GM13976 (cell line): ENCODE data around the gene LRCH4.

Source experiments
- DNase-seq: peaks from one replicate; pipeline ENCODE4 v3.0.0; 2012; ENCODE audit warnings: low spot score
- in situ Hi-C: fragments of 300-500 bp; cut with MboI; formaldehyde crosslinking; loops from one replicate; pipeline ENCODE4 v1.12.0; 2022; ENCODE audit warnings: low sequenced_read_pairs, mixed read lengths, inconsistent platforms; ENCODE audit not compliant: unreplicated experiment
- TF ChIP-seq, protein P1 (sequence below): IDR thresholded peaks from 2 replicates; pipeline ENCODE4 v1.5.1; 2012; ENCODE audit warnings: borderline replicate concordance, mild to moderate bottlenecking; ENCODE audit not compliant: insufficient read depth; ENCODE audit errors: extremely low read depth, missing control alignments, control extremely low read depth

The LRCH4 gene

DNA sequence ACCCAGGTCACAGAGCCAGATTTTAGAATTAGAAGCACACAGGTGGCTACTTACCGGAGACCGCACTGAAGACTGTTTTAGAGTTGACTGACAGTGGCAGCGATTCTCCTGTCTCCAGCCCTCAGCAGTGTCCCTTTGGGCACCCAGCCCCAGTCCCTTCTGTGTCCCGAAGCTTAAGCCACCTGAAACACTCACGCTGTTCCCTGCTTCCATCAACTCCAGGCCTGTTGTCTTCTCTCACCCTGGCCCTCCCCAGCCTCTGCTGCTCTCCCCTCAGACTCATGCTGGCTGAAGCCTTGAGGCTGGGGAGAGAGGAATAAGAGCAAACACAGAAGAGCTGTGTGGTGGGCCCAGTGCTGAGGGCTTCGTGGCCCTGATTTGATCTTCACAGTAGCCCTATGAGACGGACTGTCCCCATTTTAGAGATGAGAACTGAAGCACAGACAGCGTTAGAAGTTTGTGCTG is 22.8 kb downstream of the LRCH4 start:
- in situ Hi-C loops: loop anchor here (25.0 kb wide), 1 partner anchor 101 kb away; the partner anchor contains the start of gene SPACDR
- DNase-seq: no peak
- TF ChIP-seq, protein P1, sequence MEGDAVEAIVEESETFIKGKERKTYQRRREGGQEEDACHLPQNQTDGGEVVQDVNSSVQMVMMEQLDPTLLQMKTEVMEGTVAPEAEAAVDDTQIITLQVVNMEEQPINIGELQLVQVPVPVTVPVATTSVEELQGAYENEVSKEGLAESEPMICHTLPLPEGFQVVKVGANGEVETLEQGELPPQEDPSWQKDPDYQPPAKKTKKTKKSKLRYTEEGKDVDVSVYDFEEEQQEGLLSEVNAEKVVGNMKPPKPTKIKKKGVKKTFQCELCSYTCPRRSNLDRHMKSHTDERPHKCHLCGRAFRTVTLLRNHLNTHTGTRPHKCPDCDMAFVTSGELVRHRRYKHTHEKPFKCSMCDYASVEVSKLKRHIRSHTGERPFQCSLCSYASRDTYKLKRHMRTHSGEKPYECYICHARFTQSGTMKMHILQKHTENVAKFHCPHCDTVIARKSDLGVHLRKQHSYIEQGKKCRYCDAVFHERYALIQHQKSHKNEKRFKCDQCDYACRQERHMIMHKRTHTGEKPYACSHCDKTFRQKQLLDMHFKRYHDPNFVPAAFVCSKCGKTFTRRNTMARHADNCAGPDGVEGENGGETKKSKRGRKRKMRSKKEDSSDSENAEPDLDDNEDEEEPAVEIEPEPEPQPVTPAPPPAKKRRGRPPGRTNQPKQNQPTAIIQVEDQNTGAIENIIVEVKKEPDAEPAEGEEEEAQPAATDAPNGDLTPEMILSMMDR: no peak

DNA sequence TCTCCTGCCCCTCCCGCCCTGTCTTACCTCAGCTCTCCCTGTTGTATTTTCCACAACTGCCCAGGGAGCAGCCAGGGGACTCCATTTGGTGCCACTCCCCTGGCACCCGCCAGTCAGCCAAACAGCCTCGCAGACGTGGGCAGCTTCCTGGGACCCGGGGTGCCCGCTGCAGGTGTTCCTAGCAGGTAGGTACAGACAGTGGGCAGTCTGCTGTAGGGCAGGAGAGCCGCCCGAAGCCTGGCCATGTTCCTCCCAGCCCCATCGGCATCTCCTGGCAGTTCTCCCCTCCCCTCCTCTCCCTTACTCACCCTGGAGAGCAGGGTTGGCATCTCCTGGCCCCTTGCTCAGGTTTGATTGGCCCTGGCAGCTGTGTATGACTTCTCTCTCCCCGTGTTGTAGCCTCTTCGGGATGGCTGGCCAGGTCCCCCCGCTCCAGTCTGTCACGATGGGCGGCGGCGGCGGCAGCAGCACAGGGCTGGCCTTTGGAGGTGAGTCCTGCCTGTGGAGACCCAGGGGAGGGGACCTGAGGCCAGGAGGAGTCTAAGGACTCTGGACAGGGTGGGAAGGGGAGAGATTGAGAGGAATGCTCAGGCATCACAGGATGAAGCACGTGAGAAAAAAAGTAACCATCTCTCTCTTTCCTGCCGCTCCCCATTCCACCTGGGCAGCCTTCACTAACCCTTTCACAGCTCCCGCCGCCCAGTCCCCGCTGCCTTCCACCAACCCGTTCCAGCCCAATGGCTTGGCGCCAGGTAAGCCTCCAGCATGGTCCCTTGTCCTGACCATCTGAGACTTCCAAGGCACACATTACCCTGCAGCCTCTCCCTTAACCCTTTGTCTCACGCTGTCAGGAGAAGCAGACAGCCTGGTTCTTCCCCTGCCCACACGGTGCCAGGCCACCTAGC is 23.5 kb downstream of the LRCH4 start:
- TF ChIP-seq, protein P1: no peak
- DNase-seq: no peak
- in situ Hi-C loops: loop anchor here (25.0 kb wide), 1 partner anchor 100 kb away; the partner anchor contains the start of gene SPACDR

DNA sequence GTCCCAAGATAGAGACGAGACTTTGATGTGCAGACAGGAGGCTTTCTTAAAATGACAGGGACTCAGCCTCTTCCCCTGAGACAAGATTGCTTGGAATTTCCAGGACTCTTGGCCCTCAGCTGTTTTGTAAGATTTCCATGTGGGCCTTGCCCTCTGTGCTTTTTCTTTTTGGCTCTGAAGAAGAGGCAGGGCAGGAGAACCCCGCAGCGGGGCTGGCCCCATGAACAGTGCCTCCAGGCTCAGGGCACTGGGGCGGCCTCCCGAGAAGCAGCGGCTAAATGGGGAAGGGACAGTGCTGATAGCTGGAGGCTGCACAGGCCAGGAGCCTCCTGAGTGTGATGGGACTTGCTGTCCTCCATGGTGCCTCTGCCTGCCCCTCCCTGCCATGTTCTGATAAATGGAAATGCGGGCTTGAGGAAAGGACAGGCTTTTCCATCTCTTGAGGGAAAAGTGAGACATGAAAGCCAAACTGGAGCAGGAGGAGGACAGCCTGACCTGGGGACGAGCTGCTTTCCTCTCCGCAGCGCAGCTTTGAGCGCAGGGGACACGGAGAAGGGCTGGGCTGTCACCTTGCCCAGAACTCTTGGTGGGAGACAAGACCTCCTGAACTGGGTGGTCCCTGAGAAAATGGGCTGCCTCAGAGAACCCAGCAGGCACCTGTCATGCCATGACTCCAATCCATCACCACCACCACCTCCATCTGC is 24.3 kb downstream of the LRCH4 start:
- DNase-seq: no peak
- in situ Hi-C loops: loop anchor here (25.0 kb wide), 1 partner anchor 99 kb away; the partner anchor contains the start of gene SPACDR
- TF ChIP-seq, protein P1: no peak

DNA sequence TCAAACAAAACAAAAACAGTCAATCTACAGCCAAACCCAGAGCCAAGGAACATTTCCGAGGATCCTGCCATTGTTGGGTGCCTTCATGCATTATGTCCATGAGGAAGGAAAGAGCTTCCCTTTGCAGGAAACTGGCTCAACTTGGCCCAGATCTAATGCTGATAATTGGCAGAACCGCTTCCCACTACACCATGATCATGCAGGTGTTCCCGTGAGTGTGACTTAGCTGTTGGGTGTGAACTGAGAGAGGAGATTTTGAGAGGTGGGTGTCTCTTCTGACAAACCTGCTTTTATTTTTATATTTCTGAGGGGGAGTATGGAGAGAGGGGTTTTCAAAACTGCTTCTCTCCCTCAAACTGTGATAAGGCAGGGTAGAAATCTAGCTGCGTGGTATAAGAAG is 26.8 kb downstream of the LRCH4 start:
- TF ChIP-seq, protein P1: no peak
- DNase-seq: no peak
- in situ Hi-C loops: loop anchor here (25.0 kb wide), 1 partner anchor 97 kb away; the partner anchor contains the start of gene SPACDR

DNA sequence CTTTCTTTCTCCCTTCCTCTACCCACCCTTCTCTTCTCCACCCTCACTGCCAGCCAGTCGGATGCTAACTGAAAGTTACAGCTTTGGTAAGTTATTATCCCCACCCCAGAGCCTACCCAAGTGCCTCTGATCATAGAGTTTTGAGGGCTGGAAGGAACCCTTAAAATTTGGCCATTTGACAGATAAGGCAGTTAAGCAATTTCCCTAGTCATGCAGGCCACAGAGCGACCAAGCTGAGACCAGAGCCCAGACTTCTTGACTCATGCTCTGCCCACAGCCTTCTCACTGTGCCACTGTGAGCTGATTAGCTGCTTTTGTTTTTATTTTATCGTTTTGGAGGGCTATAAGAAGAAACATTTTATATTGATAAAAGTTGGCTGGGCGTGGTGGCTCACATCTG is 29.4 kb downstream of the LRCH4 start:
- TF ChIP-seq, protein P1: no peak
- in situ Hi-C loops: loop anchor here (25.0 kb wide), 1 partner anchor 94 kb away; the partner anchor contains the start of gene SPACDR
- DNase-seq: no peak

DNA sequence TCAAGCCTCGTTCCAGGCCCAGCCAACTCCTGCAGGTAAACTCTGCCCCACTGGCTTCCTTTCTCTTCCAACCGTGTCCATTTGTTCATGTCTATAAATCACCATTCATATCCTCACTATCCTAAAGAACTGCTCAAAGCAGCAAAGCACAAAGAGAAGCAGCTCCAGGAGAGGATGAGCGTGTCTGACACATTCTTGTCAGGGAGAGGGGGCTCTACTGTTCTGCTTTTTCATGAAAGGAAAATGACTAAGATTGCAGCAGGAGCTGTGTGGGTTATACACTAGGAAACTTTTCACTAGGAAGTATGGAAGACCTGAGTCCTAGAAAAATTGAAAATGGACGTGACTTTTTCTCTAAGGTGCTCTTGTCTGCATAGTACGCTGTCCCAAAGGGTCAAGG is 30.2 kb downstream of the LRCH4 start:
- TF ChIP-seq, protein P1: no peak
- in situ Hi-C loops: loop anchor here (25.0 kb wide), 1 partner anchor 93 kb away; the partner anchor contains the start of gene SPACDR

More for the DNA sequence above, 30.2 kb downstream of the LRCH4 start:
- no peak for DNase-seq
